ENCODE data around the gene ITGA3.

GRCh38 chr17:50080096-50080480 is 24.2 kb downstream of the ITGA3 start:
- TF ChIP-seq CTCF (IDR thresholded peaks at IDR 0.05) (no peak), POLR2A (IDR thresholded peaks at IDR 0.05) (no peak)

Data from thyroid gland (tissue), 4 donors.